ENCODE data around the gene PAQR6.

PAQR6 gene

GRCh38 chr1:156253634-156254033 lies 5.8 kb upstream of the PAQR6 start:
- DNase-seq (ENCODE audit: extremely low read depth, low read depth), result no peak
- no peak for TF ChIP-seq CTCF (IDR thresholded peaks at IDR 0.05; ENCODE audit: low read depth, low read length, missing control alignments)
- no peak overlapping the region for H3K4me3 ChIP-seq (replicated peaks; ENCODE audit: low read depth, low read length)

- no peak overlapping the region for H3K4me3 ChIP-seq (replicated peaks; ENCODE audit: low read depth, low read length)
- no peak for TF ChIP-seq CTCF (IDR thresholded peaks at IDR 0.05; ENCODE audit: low read depth, low read length, missing control alignments)
- DNase-seq (ENCODE audit: extremely low read depth, low read depth), result no peak
Measured at GRCh38 chr1:156251527-156251926, 3.7 kb upstream of the PAQR6 start.

- TF ChIP-seq CTCF (IDR thresholded peaks at IDR 0.05; ENCODE audit: low read depth, low read length, missing control alignments), result no peak
- DNase-seq (ENCODE audit: extremely low read depth, low read depth), result no peak
- H3K4me3 ChIP-seq (replicated peaks; ENCODE audit: low read depth, low read length), result no peak overlapping the region
Measured at GRCh38 chr1:156249593-156249992, 1.7 kb upstream of the PAQR6 start.

- no peak overlapping the region for H3K4me3 ChIP-seq (replicated peaks; ENCODE audit: low read depth, low read length)
- no peak for TF ChIP-seq CTCF (IDR thresholded peaks at IDR 0.05; ENCODE audit: low read depth, low read length, missing control alignments)
- no peak for DNase-seq (ENCODE audit: extremely low read depth, low read depth)
Measured at GRCh38 chr1:156248323-156248683, 447 bp upstream of the PAQR6 start.

GRCh38 chr1:156246781-156247459 lies 936 bp downstream of the PAQR6 start:
- no peak overlapping the region for H3K4me3 ChIP-seq (replicated peaks; ENCODE audit: low read depth, low read length)
- no peak for TF ChIP-seq CTCF (IDR thresholded peaks at IDR 0.05; ENCODE audit: low read depth, low read length, missing control alignments)
- DNase-seq (ENCODE audit: extremely low read depth, low read depth), result no peak

- H3K4me3 ChIP-seq (replicated peaks; ENCODE audit: low read depth, low read length), result no peak overlapping the region
- DNase-seq (ENCODE audit: extremely low read depth, low read depth), result no peak
- no peak for TF ChIP-seq CTCF (IDR thresholded peaks at IDR 0.05; ENCODE audit: low read depth, low read length, missing control alignments)
Measured at GRCh38 chr1:156246241-156246780, 1.5 kb downstream of the PAQR6 start.
